ENCODE measurements around the gene PPP2R2C.

Gene PPP2R2C

DNA sequence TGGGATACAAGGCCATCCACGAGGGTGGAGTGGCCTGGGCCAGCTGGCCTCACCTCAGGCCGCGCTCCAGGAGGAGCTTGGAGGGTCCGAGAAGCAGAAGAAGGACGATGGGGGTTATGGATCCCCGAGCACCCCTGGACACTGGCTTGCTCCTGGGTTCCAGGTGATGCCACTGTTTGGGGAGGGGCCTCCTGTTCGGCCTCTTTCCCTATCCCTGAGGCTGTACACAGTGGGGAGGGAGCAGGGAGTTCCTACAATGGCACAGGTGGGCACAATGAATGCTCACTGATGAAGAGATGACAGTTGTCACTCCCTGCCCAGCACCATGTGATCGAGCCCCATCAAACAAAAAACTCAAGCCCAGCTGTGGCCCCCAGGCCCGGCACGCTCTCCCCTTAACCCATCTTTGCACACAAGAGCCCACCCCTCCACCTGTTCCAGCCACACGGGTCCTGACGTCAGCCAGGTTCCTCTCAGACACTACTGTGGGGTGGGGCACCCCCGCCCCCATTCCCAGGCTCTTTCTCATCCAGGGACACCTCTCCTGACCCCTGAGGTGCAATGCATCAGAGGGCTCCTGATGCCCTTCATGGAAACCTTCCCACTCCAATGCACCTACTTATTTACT is 132.5 kb downstream of the PPP2R2C start:
- no peak for DNase-seq

DNA sequence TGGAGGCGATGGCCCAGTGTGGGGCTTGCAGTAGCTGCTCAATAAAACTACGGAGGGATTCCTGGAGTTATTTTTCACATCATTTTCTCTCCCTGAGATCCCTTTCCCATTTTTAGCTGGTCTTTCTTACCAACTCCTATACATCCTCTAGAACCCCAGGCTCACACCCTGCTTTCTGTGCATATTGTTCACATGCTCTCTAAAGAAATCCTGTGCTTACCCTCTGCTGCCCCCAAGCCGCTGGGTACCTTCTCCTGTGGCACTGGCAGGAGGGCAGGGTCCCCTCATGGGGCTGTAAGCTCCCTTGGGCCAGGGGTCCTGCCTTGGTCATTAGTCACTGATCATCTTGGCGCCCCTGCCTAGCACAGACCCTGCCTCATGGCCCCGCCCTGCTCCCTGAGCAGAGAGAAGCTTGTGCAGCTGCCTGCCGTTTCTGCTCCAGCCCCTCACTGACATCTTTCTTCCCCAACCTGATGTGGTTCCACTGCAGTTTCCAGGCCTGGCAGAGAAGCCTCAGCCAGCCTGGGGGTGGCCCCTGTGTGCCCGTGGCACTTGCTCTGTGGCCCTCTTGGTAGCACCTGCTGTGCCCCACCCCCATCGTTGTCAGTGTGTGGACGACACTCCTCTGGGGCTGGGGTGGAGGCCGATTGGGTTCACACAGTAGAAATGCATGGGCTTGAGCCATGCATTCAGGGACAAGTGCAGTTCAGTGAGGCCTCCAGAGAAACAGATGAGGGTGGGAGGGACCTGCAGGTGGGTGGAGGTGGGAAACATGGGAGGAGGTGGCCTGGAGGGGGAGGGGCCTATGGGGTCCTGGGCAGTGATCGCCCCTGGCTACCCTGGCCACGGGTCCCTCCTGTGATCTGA is 133.2 kb downstream of the PPP2R2C start:
- DNase-seq = no peak

DNA sequence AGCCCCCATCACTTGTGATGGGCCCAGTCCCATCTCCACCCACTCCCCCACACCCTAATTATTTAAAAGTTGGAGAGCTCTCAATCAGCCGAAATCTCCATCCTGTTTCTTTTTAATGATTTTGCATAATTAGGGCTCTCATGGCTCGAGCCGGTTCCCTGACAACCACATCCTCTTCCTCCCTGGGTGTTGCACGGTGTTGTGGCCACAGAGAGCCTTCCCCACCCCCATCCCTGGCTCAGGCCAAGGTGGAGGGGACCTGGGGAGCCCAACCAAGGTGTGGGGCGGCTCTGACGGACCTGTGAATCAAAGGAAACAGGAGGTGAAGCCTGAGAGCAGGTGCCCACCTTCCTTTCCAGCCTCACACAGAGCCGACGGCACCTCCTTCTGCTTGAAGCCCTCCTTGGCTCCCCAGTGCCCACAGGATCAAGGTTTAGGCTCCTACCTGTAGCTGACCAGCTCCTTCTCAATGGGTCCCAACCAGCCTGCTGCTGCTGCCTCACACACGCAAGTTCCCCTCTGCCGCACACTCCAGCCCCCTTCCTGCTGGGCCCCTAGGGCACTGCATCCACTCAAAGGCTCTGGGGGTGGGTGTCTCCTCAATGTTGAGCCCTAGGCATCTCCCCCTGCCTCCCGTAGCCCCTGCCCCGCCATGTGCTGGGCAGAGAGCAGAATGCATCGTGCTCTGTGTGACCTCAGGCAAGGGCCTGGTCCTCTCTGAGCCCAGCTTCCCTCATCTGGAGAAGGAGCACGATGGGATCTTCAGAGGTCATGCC is 134.1 kb downstream of the PPP2R2C start:
- no peak for DNase-seq

DNA sequence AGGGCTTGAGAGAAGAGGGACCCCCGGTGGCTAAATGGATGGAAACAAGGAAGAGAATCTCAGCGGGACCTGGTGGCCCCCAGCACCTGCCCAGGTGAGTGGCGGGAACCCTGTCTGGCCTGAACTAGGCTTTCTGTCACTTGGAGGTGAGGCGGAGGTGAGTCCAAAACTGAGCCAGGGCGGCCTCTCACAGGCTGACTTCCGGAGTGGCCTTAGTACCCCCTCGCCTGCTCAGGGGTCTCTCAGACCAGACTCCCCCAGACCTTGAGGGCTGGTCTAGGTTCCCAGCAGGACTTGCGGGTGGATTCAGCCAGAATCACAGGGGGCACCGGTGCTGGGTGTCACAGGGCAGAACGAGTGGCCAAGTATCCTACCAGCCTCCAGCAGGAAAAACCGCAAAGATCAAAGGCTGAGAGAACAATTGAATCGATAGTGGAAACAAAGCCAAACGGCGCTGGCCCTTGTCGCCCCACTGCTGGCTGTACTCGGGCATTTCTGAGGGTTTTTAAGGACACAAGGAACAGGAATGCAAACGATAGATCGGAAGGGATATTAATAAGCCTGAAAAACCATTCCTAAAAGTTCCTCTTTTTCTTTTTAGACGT is 135.0 kb downstream of the PPP2R2C start:
- no peak for DNase-seq

DNA sequence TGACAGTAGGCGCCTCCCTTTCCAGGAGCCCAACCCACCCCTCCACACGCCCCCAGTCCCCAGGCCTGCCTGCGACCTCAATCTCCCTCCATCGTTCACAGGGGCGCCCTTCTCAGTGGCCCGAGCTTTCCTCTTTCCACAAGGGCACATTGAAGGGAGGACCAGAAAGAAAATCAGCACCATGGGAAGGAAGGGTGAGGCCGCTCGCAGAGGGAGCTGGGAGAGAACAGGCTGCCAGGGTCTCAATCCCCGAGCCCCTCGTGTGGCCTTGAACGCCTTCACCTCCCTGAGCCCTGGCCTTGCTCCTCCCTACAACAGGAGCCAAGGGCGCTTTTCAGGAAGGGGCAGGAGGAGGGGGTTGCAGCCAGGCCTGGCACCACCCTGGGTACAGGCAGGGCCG is 136.2 kb downstream of the PPP2R2C start:
- no peak for DNase-seq

GRCh38 chr4:6335040-6335590 is 137.3 kb downstream of the PPP2R2C start:
- no peak for DNase-seq

DNA sequence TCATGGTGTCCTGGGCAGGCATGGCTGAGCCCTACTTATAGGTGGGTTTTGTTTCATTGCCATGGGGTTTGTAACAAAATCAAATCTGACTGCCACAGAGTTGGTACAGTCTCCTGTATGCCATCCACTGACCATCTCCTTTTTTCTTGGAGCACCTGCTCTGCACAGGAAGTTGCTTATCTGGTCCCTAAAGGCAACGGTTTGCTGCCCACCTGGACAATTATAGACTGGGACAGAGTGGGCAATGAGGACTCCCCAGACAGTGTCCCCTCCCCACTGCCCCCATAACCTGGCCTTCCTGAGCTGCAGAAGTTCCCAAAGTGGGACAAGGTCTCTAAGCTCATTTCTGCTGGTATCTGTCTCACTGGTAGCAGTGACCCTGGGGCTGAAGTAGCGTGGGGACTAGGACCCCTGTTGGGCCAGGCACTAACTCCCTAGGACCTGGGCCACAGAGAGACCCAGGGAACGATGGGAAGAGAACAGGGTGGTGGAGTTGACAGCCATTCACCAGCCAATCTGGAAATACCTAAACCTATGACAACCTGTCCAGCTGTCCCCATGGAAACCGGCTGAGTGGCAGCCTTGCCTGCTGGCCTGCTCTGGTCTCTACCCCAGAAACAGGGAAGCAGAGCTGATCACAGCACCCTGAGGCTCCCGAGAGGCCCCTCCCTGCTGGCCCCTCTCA is 138.1 kb downstream of the PPP2R2C start:
- no peak for DNase-seq

GRCh38 chr4:6333301-6334202 is 138.9 kb downstream of the PPP2R2C start:
- no peak for DNase-seq

DNA sequence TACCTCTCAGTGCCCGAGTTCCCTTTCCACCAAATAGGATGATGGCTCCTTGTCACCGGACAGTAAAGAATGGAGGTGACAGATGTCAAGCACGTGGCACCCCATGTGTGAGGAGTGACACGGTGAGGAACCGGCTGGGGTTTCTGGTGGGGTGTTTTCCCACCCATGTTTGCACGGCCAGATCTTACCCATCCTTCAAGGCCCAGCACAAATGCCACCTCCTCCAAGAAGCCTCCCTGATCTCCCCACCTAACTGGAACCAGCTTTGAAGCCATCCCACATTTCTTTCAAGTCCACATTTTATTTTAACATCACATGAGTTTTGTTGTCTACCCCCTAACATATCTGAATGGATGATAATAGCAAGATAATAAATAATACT is 139.8 kb downstream of the PPP2R2C start:
- no peak for DNase-seq

GRCh38 chr4:6332042-6332668 is 140.3 kb downstream of the PPP2R2C start:
- no peak for DNase-seq

DNA sequence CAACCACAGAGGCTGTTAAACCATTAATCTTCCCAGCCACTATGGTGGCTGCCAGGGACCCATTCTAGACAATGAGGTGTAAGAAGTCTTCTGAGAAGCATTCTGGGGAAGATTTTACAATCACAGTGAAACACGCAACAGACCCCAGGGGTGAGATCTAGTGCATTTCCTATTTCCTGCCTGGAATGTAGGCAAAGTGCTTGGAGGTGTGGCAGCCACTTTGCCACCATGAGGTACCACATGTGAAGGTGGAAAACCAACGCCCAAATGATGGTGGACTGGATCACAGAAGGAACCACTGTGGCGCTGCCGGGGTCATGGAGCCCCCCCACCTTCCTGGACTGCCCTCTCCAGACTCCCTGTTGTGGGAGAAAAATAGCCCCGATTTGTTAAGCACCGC is 140.9 kb downstream of the PPP2R2C start:
- DNase-seq = no peak

GRCh38 chr4:6331018-6331417 is 141.4 kb downstream of the PPP2R2C start:
- no peak for DNase-seq

DNA sequence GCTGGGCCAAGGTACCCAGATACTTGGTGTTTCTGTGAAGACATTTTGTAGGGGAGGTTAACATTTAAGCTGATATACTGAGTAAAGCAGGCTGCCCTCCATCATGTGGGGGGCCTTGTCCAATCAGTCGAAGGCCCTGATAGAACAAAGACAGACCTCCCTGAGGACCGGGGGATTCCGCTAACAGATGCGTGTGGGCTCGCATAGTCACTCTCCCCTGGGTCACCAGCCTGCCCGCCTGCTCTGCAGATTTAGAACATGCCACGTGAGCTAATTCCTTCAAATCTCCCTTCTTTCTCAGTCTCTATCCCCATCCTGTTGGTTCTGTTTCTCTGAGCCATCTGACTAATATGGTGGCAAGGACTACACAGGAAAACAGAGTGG is 142.0 kb downstream of the PPP2R2C start:
- DNase-seq = no peak

GRCh38 chr4:6329478-6330383 is 142.7 kb downstream of the PPP2R2C start:
- no peak for DNase-seq

GRCh38 chr4:6328526-6328925 is 143.9 kb downstream of the PPP2R2C start:
- no peak for DNase-seq

DNA sequence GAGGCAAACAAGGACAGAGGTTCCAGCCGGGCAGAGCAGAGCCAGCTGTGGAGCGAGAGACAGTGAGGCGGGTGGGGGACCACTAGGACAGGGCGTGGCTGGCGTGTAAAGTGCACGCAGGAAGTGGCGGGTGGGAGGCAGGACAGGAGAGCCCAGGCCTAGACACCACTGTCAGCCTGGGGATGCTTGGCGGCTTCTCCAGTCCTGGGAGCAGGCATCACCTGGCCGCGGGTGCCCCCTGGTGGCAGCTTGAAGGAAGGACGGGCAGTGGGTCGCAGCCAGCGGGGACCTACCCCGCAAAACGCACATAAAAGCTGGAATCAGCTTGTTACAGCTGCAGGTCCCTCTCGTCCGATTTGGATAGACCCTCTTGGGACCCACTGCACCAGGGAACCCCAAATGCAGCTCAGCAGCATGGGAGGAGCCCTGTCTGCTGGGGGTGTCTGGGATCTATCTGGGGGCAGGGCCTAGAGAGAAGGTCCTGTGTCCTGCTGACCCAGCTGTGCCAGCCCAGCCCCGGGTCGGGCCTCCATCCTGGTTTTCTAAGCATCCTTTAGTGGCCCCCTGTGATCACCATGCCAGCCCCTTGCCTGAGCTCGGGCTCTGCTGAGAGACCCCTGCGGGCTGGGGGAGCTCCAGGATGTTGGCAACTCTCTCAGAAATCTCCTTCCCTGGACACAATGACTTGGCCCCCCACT is 145.0 kb downstream of the PPP2R2C start:
- peak; percentile 68 for DNase-seq

- no peak for DNase-seq
Observed at GRCh38 chr4:6326312-6327060, 145.9 kb downstream of the PPP2R2C start.

DNA sequence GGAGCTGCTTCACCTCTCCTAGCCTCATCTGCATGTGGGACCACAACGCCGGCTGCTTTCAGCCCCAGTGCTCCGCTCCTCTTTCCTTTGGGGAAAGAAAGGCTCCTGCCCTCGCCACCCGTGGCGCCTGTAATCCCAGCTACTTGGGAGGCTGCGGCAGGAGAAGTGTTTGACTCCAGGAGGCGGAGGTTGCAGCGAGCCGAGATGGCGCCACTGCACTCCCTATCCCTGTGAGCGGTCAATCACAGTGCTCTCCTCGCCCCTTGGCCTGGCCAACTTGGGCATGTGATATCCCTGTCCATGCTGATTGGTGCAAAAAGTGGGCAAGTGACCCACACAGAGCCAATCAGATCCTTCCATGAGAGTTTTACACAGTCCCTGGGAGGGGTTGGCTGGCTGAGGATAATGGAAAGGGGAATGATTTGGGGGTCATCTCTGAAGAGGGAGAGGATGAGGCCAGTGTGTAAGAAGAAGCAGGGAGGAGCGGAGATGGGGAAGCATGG is 146.6 kb downstream of the PPP2R2C start:
- no peak for DNase-seq

All from CD4-positive, alpha-beta T cell treated with Interferon gamma for 1 hour (primary cell).